A673 (cell line): ENCODE data around the gene RTN4IP1. TPM values are rescaled to one million over a fixed set of nuclear protein-coding genes. Genes with fewer than 3 reads are reported as not detected.

ENCODE experiments used
- BruUV-seq: library from RNA; stranded (reverse); fragments of 400-500 nt; replicated peaks from 2 replicates; lab custom pipeline; 2021; lab: Mats Ljungman, UMichigan
- CTCF ChIA-PET: fragments of 300-600 bp; sonication (Branson Sonifier 250); formaldehyde crosslinking; loops from one replicate; lab custom pipeline; 2022; ENCODE audit warnings: antibody characterized with exemption; lab: Charles Lee
- POLR2A ChIA-PET: fragments of 300-600 bp; sonication (Branson Sonifier 250); formaldehyde crosslinking; loops from one replicate; lab custom pipeline; 2022; ENCODE audit warnings: antibody characterized with exemption; ENCODE audit not compliant: low non-redundant PET; lab: Charles Lee
- DNase-seq: peaks from one replicate; pipeline ENCODE4 v3.0.0-alpha.2; 2015; ENCODE audit warnings: low spot score
- H3K27ac ChIP-seq: fragments of 200-600 bp; sonication (generic); 2 replicates; pipeline ENCODE4 v1.5.1; 2016; ENCODE audit warnings: mixed run types, low read depth, mild to moderate bottlenecking, mixed read lengths, antibody characterized with exemption, low read length; ENCODE audit not compliant: poor library complexity, severe bottlenecking
- H3K27me3 ChIP-seq: fragments of 200-600 bp; sonication (generic); replicated peaks from 2 replicates; pipeline ENCODE4 v1.6.1; 2017; ENCODE audit warnings: mixed run types, low read depth, mild to moderate bottlenecking, mixed read lengths, antibody characterized with exemption, low read length; ENCODE audit not compliant: insufficient read depth, poor library complexity
- H3K36me3 ChIP-seq: fragments of 200-600 bp; sonication (generic); 2 replicates; pipeline ENCODE4 v1.6.1; 2016; ENCODE audit warnings: mixed run types, mild to moderate bottlenecking, mixed read lengths, antibody characterized with exemption, low read length; ENCODE audit not compliant: insufficient read depth, poor library complexity, severe bottlenecking
- H3K4me1 ChIP-seq: fragments of 200-600 bp; sonication (generic); 2 replicates; pipeline ENCODE4 v1.6.1; 2017; ENCODE audit warnings: mixed run types, mild to moderate bottlenecking, mixed read lengths, antibody characterized with exemption, low read length; ENCODE audit not compliant: insufficient read depth, poor library complexity, severe bottlenecking
- H3K4me3 ChIP-seq: fragments of 200-600 bp; sonication (generic); 2 replicates; pipeline ENCODE4 v1.5.1; 2016; ENCODE audit warnings: low read depth, mixed run types, mild to moderate bottlenecking, mixed read lengths, low read length; ENCODE audit not compliant: poor library complexity, severe bottlenecking
- H3K9me3 ChIP-seq: fragments of 200-600 bp; sonication (generic); 2 replicates; pipeline ENCODE4 v1.6.1; 2016; ENCODE audit warnings: mixed run types, low read depth, mild to moderate bottlenecking, mixed read lengths, antibody characterized with exemption, low read length; ENCODE audit not compliant: poor library complexity, severe bottlenecking
- EZH2 ChIP-seq: fragments of 200-600 bp; sonication (generic); IDR thresholded peaks from 2 replicates; pipeline ENCODE4 v1.6.1; 2017; ENCODE audit warnings: borderline replicate concordance, low read depth, mild to moderate bottlenecking, mixed read lengths, antibody characterized with exemption, low read length; ENCODE audit not compliant: poor library complexity, severe bottlenecking
- intact Hi-C: fragments of 100-400 bp; cut with micrococcal nuclease; formaldehyde crosslinking; loops from one replicate; pipeline ENCODE4 v1.10.0; 2022; ENCODE audit not compliant: unreplicated experiment
- total RNA-seq: library from RNA; stranded (reverse); gene quantifications from 2 replicates; pipeline ENCODE4 v1.2.3, GENCODE V29; 2021
- TF ChIP-seq, protein P1 (sequence below): fragments of 300-800, 200-600 bp; sonication (generic); conservative IDR thresholded peaks from 2 replicates; pipeline ENCODE4 v1.5.1; 2017; ENCODE audit warnings: low read depth, mild to moderate bottlenecking, antibody characterized with exemption, low read length, moderate library complexity, mixed read lengths

The RTN4IP1 gene
- total RNA-seq, 1 experiment from 2014 or later = 15.7 TPM

DNA sequence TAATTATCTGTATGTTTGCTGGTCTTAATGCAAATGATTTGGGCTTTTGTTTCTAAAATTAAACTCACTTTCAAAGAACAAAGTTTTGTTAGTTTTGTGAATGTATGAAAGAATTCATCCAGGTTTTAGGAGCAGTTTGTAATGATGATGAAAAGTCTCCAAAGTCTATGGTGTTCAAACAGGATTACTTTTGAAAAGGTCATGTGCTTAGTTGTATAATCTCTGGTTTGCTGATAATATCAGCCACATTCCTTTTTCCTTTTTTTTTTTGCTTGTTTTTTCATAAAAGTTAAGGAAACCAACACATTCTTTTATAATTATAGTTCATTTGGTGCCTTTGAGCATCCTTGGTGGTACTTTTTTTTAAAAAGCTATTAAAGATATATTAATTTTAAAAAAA, 88.9 kb downstream of the RTN4IP1 start:
- Histone ChIP-seq H3K4me1 (peaks cover 18% of the 10 kb centered on the region), H3K36me3 (no peaks in the 10 kb centered on the region), H3K9me3 (no peaks in the 10 kb centered on the region), H3K27me3 (no peaks in the 10 kb centered on the region), H3K27ac (no peak overlapping the region), H3K4me3 (no peak overlapping the region)
- no peak for TF ChIP-seq EZH2
- TF ChIP-seq, protein P1, sequence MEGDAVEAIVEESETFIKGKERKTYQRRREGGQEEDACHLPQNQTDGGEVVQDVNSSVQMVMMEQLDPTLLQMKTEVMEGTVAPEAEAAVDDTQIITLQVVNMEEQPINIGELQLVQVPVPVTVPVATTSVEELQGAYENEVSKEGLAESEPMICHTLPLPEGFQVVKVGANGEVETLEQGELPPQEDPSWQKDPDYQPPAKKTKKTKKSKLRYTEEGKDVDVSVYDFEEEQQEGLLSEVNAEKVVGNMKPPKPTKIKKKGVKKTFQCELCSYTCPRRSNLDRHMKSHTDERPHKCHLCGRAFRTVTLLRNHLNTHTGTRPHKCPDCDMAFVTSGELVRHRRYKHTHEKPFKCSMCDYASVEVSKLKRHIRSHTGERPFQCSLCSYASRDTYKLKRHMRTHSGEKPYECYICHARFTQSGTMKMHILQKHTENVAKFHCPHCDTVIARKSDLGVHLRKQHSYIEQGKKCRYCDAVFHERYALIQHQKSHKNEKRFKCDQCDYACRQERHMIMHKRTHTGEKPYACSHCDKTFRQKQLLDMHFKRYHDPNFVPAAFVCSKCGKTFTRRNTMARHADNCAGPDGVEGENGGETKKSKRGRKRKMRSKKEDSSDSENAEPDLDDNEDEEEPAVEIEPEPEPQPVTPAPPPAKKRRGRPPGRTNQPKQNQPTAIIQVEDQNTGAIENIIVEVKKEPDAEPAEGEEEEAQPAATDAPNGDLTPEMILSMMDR = no peak
- BruUV-seq = no TSS peak
- POLR2A ChIA-PET = no interaction called here
- intact Hi-C loops = no loop called here
- CTCF ChIA-PET = no interaction called here
- DNase-seq = no peak

DNA sequence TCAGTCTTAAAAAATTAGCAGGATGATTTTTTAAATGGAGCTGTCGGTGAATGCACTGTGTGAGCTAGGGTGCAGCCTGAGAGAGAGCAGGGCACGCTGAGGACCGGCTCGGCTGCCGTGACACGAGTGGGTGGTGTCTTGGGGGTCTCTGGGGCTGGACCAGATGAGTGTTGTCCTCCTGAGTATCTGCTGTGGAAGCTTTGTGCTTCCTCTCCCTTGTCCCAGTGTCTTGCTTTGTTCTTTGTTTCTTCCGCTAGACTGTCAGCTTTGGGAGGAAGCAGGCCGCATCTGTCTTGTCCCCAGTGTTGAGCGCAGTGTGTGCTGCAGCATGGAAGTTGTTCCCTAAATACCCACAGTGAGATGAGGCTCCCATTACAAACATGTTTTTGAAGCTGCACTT, 89.4 kb downstream of the RTN4IP1 start:
- intact Hi-C loops = no loop called here
- Histone ChIP-seq H3K27me3 (no peaks in the 10 kb centered on the region), H3K4me1 (peaks cover 15% of the 10 kb centered on the region), H3K36me3 (no peaks in the 10 kb centered on the region), H3K27ac (no peak overlapping the region), H3K4me3 (no peak overlapping the region), H3K9me3 (no peaks in the 10 kb centered on the region)
- no peak for DNase-seq
- TF ChIP-seq EZH2 = no peak
- TF ChIP-seq, protein P1 = no peak
- ChIA-PET POLR2A (no interaction called here), CTCF (no interaction called here)
- BruUV-seq = no TSS peak

DNA sequence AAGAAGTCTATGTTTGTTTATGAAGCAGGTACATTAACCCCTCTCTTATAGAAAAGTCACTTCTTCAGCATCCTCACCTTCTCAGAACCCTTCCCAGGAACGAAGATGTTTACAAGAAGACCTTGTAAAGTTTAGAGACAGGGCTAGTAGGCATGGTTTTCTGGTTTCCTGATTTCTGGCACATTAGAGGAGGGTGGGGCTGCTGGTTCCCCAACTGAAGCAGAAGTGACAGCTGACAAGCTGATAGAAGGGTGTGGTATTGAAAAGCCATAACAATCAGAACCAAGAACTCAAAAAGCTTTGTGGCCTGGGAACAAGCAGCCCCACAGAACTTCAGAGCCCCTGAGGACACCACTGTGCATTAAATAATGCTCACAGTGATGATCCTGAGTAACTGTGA, 91.2 kb downstream of the RTN4IP1 start:
- ChIA-PET POLR2A (no interaction called here), CTCF (no interaction called here)
- Histone ChIP-seq H3K9me3 (no peaks in the 10 kb centered on the region), H3K4me3 (no peak overlapping the region), H3K36me3 (no peaks in the 10 kb centered on the region), H3K4me1 (peaks cover 15% of the 10 kb centered on the region), H3K27me3 (no peaks in the 10 kb centered on the region), H3K27ac (no peak overlapping the region)
- no TSS peak for BruUV-seq
- TF ChIP-seq, protein P1 = no peak
- TF ChIP-seq EZH2 = no peak
- intact Hi-C loops = no loop called here
- no peak for DNase-seq
